NT2/D1 (cell line): ENCODE data around the gene S100A2.

ENCODE experiments used
- SUZ12 ChIP-seq: IDR thresholded peaks from 2 replicates; pipeline ENCODE4 v1.6.1; 2011; ENCODE audit not compliant: insufficient read length, insufficient read depth; ENCODE audit errors: extremely low read depth
- YY1 ChIP-seq: IDR thresholded peaks from 2 replicates; pipeline ENCODE4 v1.6.1; 2011; ENCODE audit not compliant: insufficient read length, insufficient read depth
- ZNF274 ChIP-seq: IDR thresholded peaks from 2 replicates; pipeline ENCODE4 v1.6.1; 2011; ENCODE audit warnings: mild to moderate bottlenecking, low read depth, low read length

DNA sequence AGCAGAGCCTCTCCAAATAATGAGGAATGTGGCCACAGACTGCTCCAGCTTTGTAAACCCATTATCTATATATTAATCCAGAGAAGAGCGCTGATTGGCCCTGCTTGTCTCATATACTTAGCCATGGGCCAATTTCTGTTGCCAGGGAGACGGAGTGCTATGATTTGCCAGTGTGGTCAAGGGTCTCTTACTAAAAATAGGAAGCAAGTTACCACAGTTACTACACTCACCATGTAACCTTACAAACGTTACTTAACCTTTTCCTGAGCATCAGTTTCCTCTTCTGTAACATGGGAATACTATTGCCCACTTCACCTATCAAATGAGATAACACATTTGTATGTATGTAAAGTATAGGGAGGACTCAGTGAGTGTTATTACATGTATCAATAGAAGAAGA, 7.7 kb upstream of the S100A2 start:
- TF ChIP-seq YY1 (no peak), ZNF274 (no peak), SUZ12 (no peak)
